Smooth muscle cell (in vitro differentiated cells): ENCODE measurements around the gene MRPL51. TPM values are rescaled to one million over a fixed set of nuclear protein-coding genes. Genes with fewer than 3 reads are reported as not detected.

Experiments
- DNase-seq: peaks from one replicate; lab custom pipeline; 2025; ENCODE audit not compliant: unreplicated experiment; lab: John Stamatoyannopoulos, UW
- H2AFZ ChIP-seq: fragments of 200-600 bp; sonication (generic); 2 replicates; pipeline ENCODE4 v1.6.0; 2016; ENCODE audit warnings: antibody characterized with exemption, low read depth, mild to moderate bottlenecking
- H3F3A ChIP-seq: fragments of 200-600 bp; sonication (generic); 2 replicates; pipeline ENCODE4 v1.6.0; 2017; ENCODE audit warnings: antibody characterized with exemption, low read depth
- H3K27ac ChIP-seq: fragments of 200-600 bp; sonication (generic); 2 replicates; pipeline ENCODE4 v1.5.1; 2016; ENCODE audit warnings: low read depth, mild to moderate bottlenecking
- H3K27me3 ChIP-seq: fragments of 200-600 bp; sonication (generic); 2 replicates; pipeline ENCODE4 v1.6.1; 2016; ENCODE audit warnings: low read depth, mild to moderate bottlenecking
- H3K36me3 ChIP-seq: fragments of 200-600 bp; sonication (generic); 2 replicates; pipeline ENCODE4 v1.5.1; 2016; ENCODE audit warnings: low read depth
- H3K4me1 ChIP-seq: fragments of 200-600 bp; sonication (generic); 2 replicates; pipeline ENCODE4 v1.5.1; 2016; ENCODE audit warnings: low read depth
- H3K4me2 ChIP-seq: fragments of 200-600 bp; sonication (generic); 2 replicates; pipeline ENCODE4 v1.6.0; 2016; ENCODE audit warnings: mild to moderate bottlenecking
- H3K4me3 ChIP-seq: fragments of 200-600 bp; sonication (generic); 2 replicates; pipeline ENCODE4 v1.5.1; 2016; ENCODE audit warnings: mild to moderate bottlenecking
- H3K79me2 ChIP-seq: fragments of 200-600 bp; sonication (generic); 2 replicates; pipeline ENCODE4 v1.6.0; 2016; ENCODE audit warnings: low read depth, mild to moderate bottlenecking
- H3K9ac ChIP-seq: fragments of 200-600 bp; sonication (generic); 2 replicates; pipeline ENCODE4 v1.6.0; 2016; ENCODE audit warnings: low read depth
- H3K9me3 ChIP-seq: fragments of 200-600 bp; sonication (generic); replicated peaks from 2 replicates; pipeline ENCODE4 v1.5.1; 2016; ENCODE audit warnings: low read depth
- H4K20me1 ChIP-seq: fragments of 200-600 bp; sonication (generic); 2 replicates; pipeline ENCODE4 v1.6.0; 2016; ENCODE audit warnings: low read depth
- CTCF ChIP-seq: fragments of 200-600 bp; sonication (generic); IDR thresholded peaks from 2 replicates; pipeline ENCODE4 v1.5.1; 2017; ENCODE audit warnings: borderline replicate concordance, mild to moderate bottlenecking, antibody characterized with exemption; ENCODE audit not compliant: insufficient read depth, poor library complexity, severe bottlenecking
- WGBS: methylation state at CpG from one replicate; pipeline ENCODE4 v1.1.7; 2016; ENCODE audit warnings: low lambda C conversion rate; 5-methylcytosine and 5-hydroxymethylcytosine counted together
- polyA plus RNA-seq: library from polyadenylated mRNA; unstranded; fragments of >200 nt; fragmentation: Nextera tagmentation; extraction: Ambion mirVana; gene quantifications from 2 replicates; pipeline ENCODE4 v1.2.1, GENCODE V29; 2016
- total RNA-seq: library from RNA; depleted of rRNA; stranded (reverse); fragments of >200 nt; gene quantifications from 2 replicates; pipeline ENCODE4 v1.2.3, GENCODE V29; 2014

MRPL51 gene
- total and polyA plus RNA-seq, 2 experiments from 2014 or later, result 126 to 364 TPM

GRCh38 chr12:6523708-6524107 is 30.6 kb upstream of the MRPL51 start:
- WGBS, result 97% methylated on average over 3 of the region's 3 CpGs
- Histone ChIP-seq H3K27ac (no peak overlapping the region), H3K9ac (no peak overlapping the region)

GRCh38 chr12:6522193-6522592 is 29.1 kb upstream of the MRPL51 start:
- Histone ChIP-seq H3K27me3 (no peaks in the 10 kb centered on the region), H3K79me2 (no peaks in the 10 kb centered on the region), H2AFZ (no peak overlapping the region), H3K4me2 (no peak overlapping the region), H4K20me1 (no peaks in the 10 kb centered on the region), H3K9me3 (no peaks in the 10 kb centered on the region), H3K4me1 (no peaks in the 10 kb centered on the region), H3F3A (no peaks in the 10 kb centered on the region), H3K9ac (no peak overlapping the region), H3K4me3 (no peak overlapping the region), H3K27ac (no peak overlapping the region), H3K36me3 (peaks cover 14% of the 10 kb centered on the region)
- no peak for TF ChIP-seq CTCF
- no peak for DNase-seq
- 98% methylated on average over 10 of the region's 10 CpGs for WGBS

More at GRCh38 chr12:6523708-6524107, 30.6 kb upstream of the MRPL51 start:
- Histone ChIP-seq H3F3A (no peaks in the 10 kb centered on the region), H3K79me2 (no peaks in the 10 kb centered on the region), H3K4me3 (no peak overlapping the region), H2AFZ (no peak overlapping the region), H4K20me1 (no peaks in the 10 kb centered on the region), H3K36me3 (peaks cover 20% of the 10 kb centered on the region), H3K9me3 (no peaks in the 10 kb centered on the region), H3K4me2 (no peak overlapping the region), H3K4me1 (no peaks in the 10 kb centered on the region), H3K27me3 (no peaks in the 10 kb centered on the region)
- no peak for DNase-seq
- TF ChIP-seq CTCF, result no peak

- Histone ChIP-seq H3F3A (no peaks in the 10 kb centered on the region), H3K4me2 (no peak overlapping the region), H3K4me1 (no peaks in the 10 kb centered on the region), H3K27ac (no peak overlapping the region), H4K20me1 (no peaks in the 10 kb centered on the region), H3K9me3 (no peaks in the 10 kb centered on the region), H3K4me3 (no peak overlapping the region), H3K79me2 (no peaks in the 10 kb centered on the region), H3K36me3 (peaks cover 12% of the 10 kb centered on the region), H3K9ac (no peak overlapping the region), H3K27me3 (no peaks in the 10 kb centered on the region), H2AFZ (no peak overlapping the region)
- no peak for TF ChIP-seq CTCF
- DNase-seq, result no peak
- WGBS, result 76% methylated on average over 3 of the region's 3 CpGs
Measured at GRCh38 chr12:6520186-6520585, 27.1 kb upstream of the MRPL51 start.

GRCh38 chr12:6508087-6508486 is 15.0 kb upstream of the MRPL51 start:
- Histone ChIP-seq H4K20me1 (no peaks in the 10 kb centered on the region), H3K27me3 (no peaks in the 10 kb centered on the region), H3F3A (no peaks in the 10 kb centered on the region), H3K4me3 (no peak overlapping the region), H2AFZ (no peak overlapping the region), H3K36me3 (no peaks in the 10 kb centered on the region), H3K9me3 (no peaks in the 10 kb centered on the region), H3K9ac (peak overlapping the region; percentile 37), H3K79me2 (peaks cover 17% of the 10 kb centered on the region), H3K27ac (peak overlapping the region; percentile 84), H3K4me1 (peaks cover 18% of the 10 kb centered on the region), H3K4me2 (peak overlapping the region; percentile 70)
- TF ChIP-seq CTCF, result no peak
- 95% methylated on average over 7 of the region's 7 CpGs for WGBS
- no peak for DNase-seq
